Retina (tissue), 1 donor: Measurements from ENCODE around the gene TBX4.

ENCODE experiments used
- DNase-seq: peaks from one replicate; pipeline ENCODE4 v3.0.0-alpha.2; 2016

The TBX4 gene

GRCh38 chr17:61452301-61453290, at the start of gene TBX4:
TBX4 (plus strand) TSS chr17:61452422; CDS start chr17:61456491, 4,069 bp downstream.
- peak; percentile 67 for DNase-seq

- DNase-seq = no peak
These were observed 49.0 kb upstream of the TBX4 start for GRCh38 chr17:61402978-61403800.

- DNase-seq = peak; percentile 86
These were observed 48.2 kb upstream of the TBX4 start for GRCh38 chr17:61403801-61404662.

- DNase-seq = no peak
These were observed 47.6 kb upstream of the TBX4 start for GRCh38 chr17:61404663-61404912.

GRCh38 chr17:61404913-61405685, 47.1 kb upstream of the TBX4 start:
- DNase-seq = peak; percentile 81

- DNase-seq = peak; percentile 65
These were observed 46.3 kb upstream of the TBX4 start for GRCh38 chr17:61405686-61406536.

GRCh38 chr17:61406537-61406845, 45.7 kb upstream of the TBX4 start:
- DNase-seq = no peak

- DNase-seq = peak; percentile 64
These were observed 45.0 kb upstream of the TBX4 start for GRCh38 chr17:61406971-61407911.

- peak; percentile 78 for DNase-seq
These were observed 43.8 kb upstream of the TBX4 start for GRCh38 chr17:61408151-61409041.

GRCh38 chr17:61409301-61410112, 42.7 kb upstream of the TBX4 start:
- DNase-seq = peak; percentile 69

- peak; percentile 97 for DNase-seq
These were observed 41.8 kb upstream of the TBX4 start for GRCh38 chr17:61410141-61411010.

GRCh38 chr17:61411011-61411260, 41.3 kb upstream of the TBX4 start:
- DNase-seq = no peak

- peak; percentile 96 for DNase-seq
These were observed 40.7 kb upstream of the TBX4 start for GRCh38 chr17:61411261-61412142.

- DNase-seq = peak; percentile 99
These were observed 39.9 kb upstream of the TBX4 start for GRCh38 chr17:61412143-61412859.

GRCh38 chr17:61412860-61413660, 39.2 kb upstream of the TBX4 start:
- DNase-seq = no peak
